ENCODE measurements around the gene ACTA2.

DNA sequence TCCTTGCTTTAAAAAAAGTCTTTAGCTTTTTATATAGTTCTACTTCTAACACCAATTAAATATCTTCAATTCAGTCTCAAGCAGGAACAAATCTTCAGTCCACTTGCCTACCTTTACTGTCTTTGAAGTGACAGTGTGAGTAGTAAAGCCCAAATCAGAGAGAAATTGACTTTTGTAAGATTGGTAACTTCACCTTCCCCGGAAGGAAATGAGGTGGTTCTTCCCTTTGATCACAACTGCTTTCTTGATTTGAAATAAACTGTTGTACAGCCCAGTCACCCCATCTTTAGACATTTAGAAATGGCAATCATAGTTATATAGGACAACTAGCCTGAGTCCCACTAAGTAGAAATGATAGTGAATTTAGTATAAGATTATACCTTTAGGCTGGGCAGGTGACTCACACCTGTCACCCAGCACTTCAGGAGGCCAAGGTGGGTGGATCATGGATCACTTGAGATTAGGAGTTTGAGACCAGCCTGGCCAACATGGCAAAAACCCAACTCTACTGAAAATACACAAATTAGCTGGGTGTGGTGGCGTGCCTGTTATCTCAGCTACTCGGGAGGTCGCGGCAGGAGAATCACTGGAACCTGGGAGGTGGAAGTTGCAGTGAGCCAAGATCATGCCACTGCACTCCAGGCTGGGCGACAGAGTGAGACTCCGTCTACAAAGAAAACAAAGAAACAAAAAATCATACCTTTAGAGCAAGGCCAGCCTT, 42.7 kb upstream of the ACTA2 start:
- TF ChIP-seq, protein P1, sequence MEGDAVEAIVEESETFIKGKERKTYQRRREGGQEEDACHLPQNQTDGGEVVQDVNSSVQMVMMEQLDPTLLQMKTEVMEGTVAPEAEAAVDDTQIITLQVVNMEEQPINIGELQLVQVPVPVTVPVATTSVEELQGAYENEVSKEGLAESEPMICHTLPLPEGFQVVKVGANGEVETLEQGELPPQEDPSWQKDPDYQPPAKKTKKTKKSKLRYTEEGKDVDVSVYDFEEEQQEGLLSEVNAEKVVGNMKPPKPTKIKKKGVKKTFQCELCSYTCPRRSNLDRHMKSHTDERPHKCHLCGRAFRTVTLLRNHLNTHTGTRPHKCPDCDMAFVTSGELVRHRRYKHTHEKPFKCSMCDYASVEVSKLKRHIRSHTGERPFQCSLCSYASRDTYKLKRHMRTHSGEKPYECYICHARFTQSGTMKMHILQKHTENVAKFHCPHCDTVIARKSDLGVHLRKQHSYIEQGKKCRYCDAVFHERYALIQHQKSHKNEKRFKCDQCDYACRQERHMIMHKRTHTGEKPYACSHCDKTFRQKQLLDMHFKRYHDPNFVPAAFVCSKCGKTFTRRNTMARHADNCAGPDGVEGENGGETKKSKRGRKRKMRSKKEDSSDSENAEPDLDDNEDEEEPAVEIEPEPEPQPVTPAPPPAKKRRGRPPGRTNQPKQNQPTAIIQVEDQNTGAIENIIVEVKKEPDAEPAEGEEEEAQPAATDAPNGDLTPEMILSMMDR (IDR thresholded peaks at IDR 0.05): no peak
- no peak for TF ChIP-seq ZFX (IDR thresholded peaks at IDR 0.05; ENCODE audit: borderline replicate concordance)
